Activated naive CD8-positive, alpha-beta T cell treated with anti-CD3 and anti-CD28 coated beads, Interleukin-2, amount 10 ng/mL, durations not matched to agents 7 days and 5 days (primary cell): Measurements from ENCODE around the gene MRPL42. TPM values are rescaled to one million over a fixed set of nuclear protein-coding genes. Genes with fewer than 3 reads are reported as not detected.
"Not testable (repeated sequence)": the region's sequence is repeated elsewhere in the genome, so short reads cannot be mapped to it uniquely, and the experiment has no call there.

Source experiments
- ATAC-seq: fragments of 150-1000 bp; cut with Tn5 transposase; one replicate; pipeline ENCODE4 v1.10.0; 2021; ENCODE audit warnings: low read depth, moderate library complexity
- POLR2A ChIA-PET: fragments of 350-600 bp; sonication (Branson Sonifier 250); formaldehyde crosslinking; loops from one replicate; lab custom pipeline; 2021; ENCODE audit warnings: antibody characterized with exemption; lab: Charles Lee
- DNase-seq: peaks from one replicate; pipeline ENCODE4 v3.0.0; 2021
- H3K27ac Mint-ChIP-seq: one replicate; pipeline ENCODE4 v1.8.0; 2022; ENCODE audit warnings: mild to moderate bottlenecking, mixed read lengths
- H3K27me3 Mint-ChIP-seq: one replicate; pipeline ENCODE4 v1.8.0; 2022; ENCODE audit warnings: mild to moderate bottlenecking, moderate library complexity, mixed read lengths
- H3K36me3 Mint-ChIP-seq: one replicate; pipeline ENCODE4 v1.8.0; 2021; ENCODE audit warnings: mild to moderate bottlenecking, mixed read lengths
- H3K4me1 Mint-ChIP-seq: one replicate; pipeline ENCODE4 v1.8.0; 2021; ENCODE audit warnings: mixed read lengths
- H3K4me3 Mint-ChIP-seq: one replicate; pipeline ENCODE4 v1.8.0; 2022; ENCODE audit warnings: mild to moderate bottlenecking, moderate library complexity, mixed read lengths
- H3K9me3 Mint-ChIP-seq: one replicate; pipeline ENCODE4 v1.8.0; 2021; ENCODE audit warnings: mixed read lengths
- total RNA-seq, 2 experiments: library from RNA; stranded (reverse); gene quantifications; one replicate each; pipeline ENCODE4 v1.2.3, GENCODE V29; 2021

MRPL42 gene
- total RNA-seq, result 10 to 100 TPM; 47.4 to 50.2 TPM

DNA sequence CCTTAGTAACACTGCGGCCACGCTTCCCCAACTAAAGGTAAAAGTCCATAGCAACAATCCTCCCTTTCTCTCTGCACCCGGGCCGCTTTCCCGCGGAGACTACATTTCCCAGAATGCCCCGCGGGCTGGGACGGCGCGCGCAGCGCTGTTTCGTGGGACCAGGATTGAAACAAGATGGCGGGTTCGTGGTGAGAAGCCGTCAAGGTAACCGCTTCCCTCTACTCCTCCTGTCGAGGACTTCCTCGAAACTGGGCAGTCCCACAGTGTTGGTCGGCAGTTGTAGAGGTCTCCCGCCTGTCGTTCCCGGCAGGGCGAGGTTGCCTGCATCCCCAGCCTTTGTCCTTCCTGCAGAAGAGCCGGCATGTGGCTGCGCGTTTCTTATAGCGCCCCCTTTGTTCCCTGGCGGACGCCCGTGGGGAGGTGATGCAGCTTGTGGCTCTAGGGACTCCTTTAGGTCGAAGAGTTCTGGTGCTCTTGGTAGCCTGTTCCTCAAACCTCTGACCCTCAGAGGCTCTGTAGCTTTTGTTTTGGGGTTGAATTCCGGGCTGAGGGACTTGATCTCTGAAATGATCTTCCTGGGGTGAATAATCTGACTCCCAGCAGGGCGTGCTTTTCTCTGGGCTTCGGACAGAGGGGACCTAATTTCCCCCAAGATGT lies at the start of gene MRPL42:
Gene MRPL42 (plus strand): TSS at position 164 of the 657 bp plus-strand sequence. CDS start 1,772 bp downstream, outside the sequence.
- Mint-ChIP-seq H3K4me1 (peaks cover 28% of the 10 kb centered on the region), H3K4me3 (peak within 1 kb of the TSS; percentile 93), H3K9me3 (no peaks in the 10 kb centered on the region), H3K36me3 (peaks cover 15% of the 10 kb centered on the region), H3K27ac (peak within 1 kb of the TSS; percentile 93), H3K27me3 (no peaks in the 10 kb centered on the region)
- POLR2A ChIA-PET, result interaction anchor here (0.5 to 1.9 kb wide), 8 partner anchors 21 to 540 kb away, joined by 3 to 10 read pairs (median 4); partner anchors contain the start of gene UBE2N
- peak; percentile 90 for ATAC-seq
- DNase-seq, result peak; percentile 95

GRCh38 chr12:93417967-93418480 lies 49.3 kb upstream of the MRPL42 start:
- ATAC-seq (no peak), DNase-seq (no peak)
- Mint-ChIP-seq H3K27me3 (no peaks in the 10 kb centered on the region), H3K27ac (no peak overlapping the region), H3K4me1 (peaks cover 51% of the 10 kb centered on the region), H3K36me3 (peaks cover 12% of the 10 kb centered on the region), H3K4me3 (no peak overlapping the region), H3K9me3 (no peaks in the 10 kb centered on the region)
- POLR2A ChIA-PET, result no interaction called here

DNA sequence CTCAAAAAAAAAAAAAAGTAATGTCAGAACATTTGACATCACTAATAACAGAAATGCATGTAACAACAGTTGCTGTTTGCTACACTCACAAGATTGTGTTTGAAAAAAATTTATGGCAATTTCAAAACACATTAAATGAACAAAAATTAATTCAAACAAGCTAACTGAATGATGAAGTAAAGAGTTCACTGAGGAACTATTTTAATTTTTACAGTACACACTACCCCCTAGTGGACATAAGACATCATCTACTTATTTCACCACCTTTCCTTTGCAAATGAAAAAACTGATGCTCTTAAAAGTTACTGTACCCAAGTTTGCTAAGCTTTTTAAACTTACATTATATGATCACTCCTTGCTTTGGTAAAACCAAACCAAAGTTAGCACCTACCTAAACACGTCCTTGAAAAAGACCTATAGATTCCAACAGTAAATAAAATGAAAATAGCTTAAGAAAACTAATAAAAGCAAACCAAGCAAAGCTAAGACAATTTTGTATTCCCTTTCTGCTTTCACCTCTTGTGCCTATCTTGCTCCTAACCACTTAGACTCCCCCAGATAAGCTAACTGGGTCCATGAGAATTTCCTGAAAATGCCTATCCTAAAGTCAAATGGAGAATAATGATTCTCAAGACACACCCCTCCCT lies 47.8 kb upstream of the MRPL42 start:
- peaks cover 3% of the 10 kb centered on the region for H3K36me3 Mint-ChIP-seq
- no peaks in the 10 kb centered on the region for H3K27me3 Mint-ChIP-seq
- H3K4me1 Mint-ChIP-seq, result peaks cover 51% of the 10 kb centered on the region
- no peak overlapping the region for H3K4me3 Mint-ChIP-seq
- H3K9me3 Mint-ChIP-seq, result no peaks in the 10 kb centered on the region
- no peak overlapping the region for H3K27ac Mint-ChIP-seq
- ATAC-seq (peak; percentile 44), DNase-seq (no peak)
- POLR2A ChIA-PET, result interaction anchor here (1.4 kb wide), 1 partner anchor 432 kb away, joined by 3 read pairs; no protein-coding TSS in a partner anchor

DNA sequence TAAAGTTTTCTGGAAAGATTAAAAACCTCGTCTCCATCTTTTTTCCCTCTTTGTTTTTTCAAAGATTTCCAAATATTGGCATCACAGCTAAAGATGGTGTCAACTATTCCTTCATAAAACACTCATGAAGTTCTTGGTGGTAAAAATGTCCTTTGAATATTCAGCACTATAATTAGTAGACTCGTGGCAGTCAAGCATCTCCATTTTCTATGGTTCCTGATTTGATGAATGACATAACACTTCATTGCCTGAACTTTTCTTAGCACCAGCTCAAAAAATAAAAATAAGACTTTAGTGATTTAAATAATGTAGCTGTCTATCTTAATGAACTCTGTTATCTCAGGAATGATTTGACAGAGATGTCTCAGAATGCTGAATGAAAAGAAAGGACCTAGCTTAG lies 45.3 kb upstream of the MRPL42 start:
- POLR2A ChIA-PET, result no interaction called here
- Mint-ChIP-seq H3K4me1 (peaks cover 55% of the 10 kb centered on the region), H3K9me3 (no peaks in the 10 kb centered on the region), H3K27me3 (no peaks in the 10 kb centered on the region), H3K4me3 (no peak overlapping the region), H3K36me3 (no peaks in the 10 kb centered on the region), H3K27ac (no peak overlapping the region)
- ATAC-seq, result no peak
- DNase-seq, result no peak

GRCh38 chr12:93425736-93426411 lies 41.4 kb upstream of the MRPL42 start:
- Mint-ChIP-seq H3K27ac (no peak overlapping the region), H3K4me3 (no peak overlapping the region), H3K9me3 (no peaks in the 10 kb centered on the region), H3K36me3 (peaks cover 9% of the 10 kb centered on the region), H3K27me3 (no peaks in the 10 kb centered on the region), H3K4me1 (peaks cover 54% of the 10 kb centered on the region)
- ATAC-seq (no peak), DNase-seq (no peak)
- POLR2A ChIA-PET, result no interaction called here

DNA sequence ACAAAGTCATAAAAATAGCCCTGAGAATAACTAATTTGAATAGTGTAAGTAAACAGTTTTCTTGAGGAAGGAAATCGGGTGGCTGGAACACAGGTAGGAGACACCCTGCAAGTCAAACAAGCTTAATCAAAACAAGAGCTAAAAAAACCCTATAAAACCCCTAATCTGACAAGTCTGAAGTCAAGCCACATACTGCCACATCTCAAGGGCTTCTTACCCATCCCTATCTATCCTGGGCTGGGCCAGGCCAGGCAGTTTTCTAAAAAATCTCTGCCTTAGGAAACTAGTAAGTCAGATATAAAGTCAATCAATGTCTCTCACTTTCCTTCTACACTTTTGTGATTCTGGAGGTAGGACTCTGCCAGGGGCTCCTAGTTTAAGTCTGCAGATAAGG lies 40.9 kb upstream of the MRPL42 start:
- no peak for DNase-seq
- POLR2A ChIA-PET, result no interaction called here

GRCh38 chr12:93427779-93428564 lies 39.3 kb upstream of the MRPL42 start:
- H3K9me3 Mint-ChIP-seq, result no peaks in the 10 kb centered on the region
- no peak for DNase-seq
- POLR2A ChIA-PET, result interaction anchor here (1.2 kb wide), 1 partner anchor 9 kb away, joined by 3 read pairs; no protein-coding TSS in a partner anchor
- no peaks in the 10 kb centered on the region for H3K27me3 Mint-ChIP-seq
- no peak for ATAC-seq
- H3K27ac Mint-ChIP-seq, result peak overlapping the region; percentile 11
- peaks cover 14% of the 10 kb centered on the region for H3K36me3 Mint-ChIP-seq
- peaks cover 55% of the 10 kb centered on the region for H3K4me1 Mint-ChIP-seq
- H3K4me3 Mint-ChIP-seq, result no peak overlapping the region

More for the DNA sequence above, 40.9 kb upstream of the MRPL42 start:
- H3K27ac Mint-ChIP-seq, result no peak overlapping the region
- H3K36me3 Mint-ChIP-seq, result peaks cover 9% of the 10 kb centered on the region
- peaks cover 57% of the 10 kb centered on the region for H3K4me1 Mint-ChIP-seq
- H3K27me3 Mint-ChIP-seq, result no peaks in the 10 kb centered on the region
- H3K9me3 Mint-ChIP-seq, result no peaks in the 10 kb centered on the region
- no peak for ATAC-seq
- H3K4me3 Mint-ChIP-seq, result no peak overlapping the region

DNA sequence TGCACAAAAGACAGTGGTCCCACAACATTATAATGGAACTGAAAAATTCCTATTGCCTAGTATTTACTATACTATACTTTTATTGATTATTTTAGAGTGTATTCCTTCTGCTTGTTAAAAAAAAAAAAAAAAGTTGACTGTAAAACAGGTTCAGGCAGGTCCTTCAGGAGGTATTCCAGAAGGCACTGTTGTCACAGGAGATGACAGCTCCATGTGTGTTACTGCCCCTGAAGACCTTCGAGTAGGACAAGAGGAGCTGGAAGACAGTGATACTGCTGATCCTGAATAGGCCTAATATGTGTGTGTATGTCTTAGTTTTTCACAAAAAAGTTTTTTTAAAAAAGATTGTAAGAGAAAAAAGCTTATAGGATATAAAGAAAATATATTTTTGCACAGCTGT lies 37.9 kb upstream of the MRPL42 start:
- Mint-ChIP-seq H3K4me3 (no peak overlapping the region), H3K27me3 (no peaks in the 10 kb centered on the region), H3K36me3 (peaks cover 14% of the 10 kb centered on the region), H3K9me3 (no peaks in the 10 kb centered on the region), H3K27ac (no peak overlapping the region), H3K4me1 (peaks cover 48% of the 10 kb centered on the region)
- ATAC-seq (no peak), DNase-seq (no peak)
- POLR2A ChIA-PET, result no interaction called here

DNA sequence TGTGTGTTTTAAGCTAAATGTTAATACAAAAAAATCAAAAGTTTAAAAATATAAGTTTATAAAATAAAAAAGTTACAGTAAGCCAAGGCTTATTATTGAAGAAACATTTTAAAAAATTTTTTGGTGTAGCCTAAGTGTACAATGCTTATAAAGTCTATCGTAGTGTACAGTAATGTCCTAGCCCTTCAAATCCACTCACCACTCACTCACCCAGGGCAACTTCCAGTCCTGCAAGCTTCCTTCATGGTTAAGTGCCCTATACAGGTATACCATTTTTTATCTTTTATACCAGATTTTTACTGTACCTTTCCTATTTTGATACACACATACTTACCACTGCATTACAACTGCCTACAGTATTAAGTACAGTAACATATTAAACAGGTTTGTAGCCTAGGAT lies 37.5 kb upstream of the MRPL42 start:
- ATAC-seq (no peak), DNase-seq (no peak)
- H3K27ac Mint-ChIP-seq, result no peak overlapping the region
- H3K9me3 Mint-ChIP-seq, result no peaks in the 10 kb centered on the region
- H3K27me3 Mint-ChIP-seq, result no peaks in the 10 kb centered on the region
- no peak overlapping the region for H3K4me3 Mint-ChIP-seq
- peaks cover 47% of the 10 kb centered on the region for H3K4me1 Mint-ChIP-seq
- H3K36me3 Mint-ChIP-seq, result peaks cover 14% of the 10 kb centered on the region
- POLR2A ChIA-PET, result no interaction called here

- Mint-ChIP-seq H3K4me3 (no peak overlapping the region), H3K36me3 (peaks cover 14% of the 10 kb centered on the region), H3K4me1 (peaks cover 44% of the 10 kb centered on the region), H3K9me3 (no peaks in the 10 kb centered on the region), H3K27ac (no peak overlapping the region), H3K27me3 (no peaks in the 10 kb centered on the region)
- POLR2A ChIA-PET, result no interaction called here
- ATAC-seq, result no peak
- no peak for DNase-seq
These were observed 37.0 kb upstream of the MRPL42 start for GRCh38 chr12:93430280-93430679.

DNA sequence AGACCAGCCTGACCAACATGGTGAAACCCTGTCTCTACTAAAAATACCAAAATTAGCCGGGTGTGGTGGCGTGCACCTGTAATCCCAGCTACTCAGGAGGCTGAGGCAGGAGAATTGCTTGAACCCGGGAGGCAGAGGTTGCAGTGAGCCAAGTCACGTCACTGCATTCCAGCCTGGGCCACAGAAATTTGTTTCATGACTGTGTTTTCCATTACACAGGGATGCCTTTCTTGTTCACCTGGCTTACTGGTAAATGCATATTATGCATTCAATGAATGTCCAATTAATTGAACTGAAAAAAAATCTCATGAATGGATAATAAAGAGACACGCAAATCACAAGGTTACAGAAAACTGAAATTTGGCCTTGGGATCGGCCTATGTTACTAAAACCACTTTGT lies 35.3 kb upstream of the MRPL42 start:
- Mint-ChIP-seq H3K4me1 (peaks cover 38% of the 10 kb centered on the region), H3K36me3 (peaks cover 14% of the 10 kb centered on the region), H3K27ac (peak overlapping the region; percentile 63)
- POLR2A ChIA-PET, result interaction anchor here (0.6 to 1.0 kb wide), 2 partner anchors 9 to 522 kb away, joined by 4 read pairs; no protein-coding TSS in a partner anchor
- not testable (repeated sequence) for ATAC-seq, DNase-seq, H3K4me3 Mint-ChIP-seq, H3K27me3 Mint-ChIP-seq, H3K9me3 Mint-ChIP-seq

DNA sequence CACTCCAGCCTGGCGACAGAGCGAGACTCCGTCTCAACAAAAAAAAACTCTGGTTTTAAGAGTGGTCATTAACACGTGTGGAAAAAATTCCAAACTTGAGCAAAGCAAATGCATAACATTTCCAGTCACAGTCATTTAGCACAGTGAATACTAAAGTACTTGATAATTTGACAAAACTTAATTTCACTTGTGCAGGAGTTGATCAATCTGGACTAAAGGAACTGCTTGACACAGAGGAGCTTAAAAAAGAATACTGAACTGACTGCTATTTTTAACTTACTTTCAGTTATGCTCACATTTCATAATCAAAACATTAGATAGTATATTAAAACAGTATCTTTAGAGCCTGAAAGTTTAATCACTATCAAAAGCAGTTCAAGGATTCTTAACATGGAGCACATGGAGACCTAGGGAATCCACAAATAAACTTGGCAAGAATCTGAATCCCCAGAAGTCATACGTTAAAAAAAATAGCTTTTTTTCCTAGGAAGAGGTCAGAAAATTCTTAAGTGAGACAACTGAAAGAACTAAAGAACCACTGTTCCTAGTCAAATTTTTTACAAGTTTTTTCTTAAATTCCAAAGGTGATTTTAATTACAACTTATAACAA lies 33.0 kb upstream of the MRPL42 start:
- H3K36me3 Mint-ChIP-seq, result peaks cover 9% of the 10 kb centered on the region
- H3K9me3 Mint-ChIP-seq, result no peaks in the 10 kb centered on the region
- no peaks in the 10 kb centered on the region for H3K27me3 Mint-ChIP-seq
- ATAC-seq (no peak), DNase-seq (no peak)
- H3K27ac Mint-ChIP-seq, result no peak overlapping the region
- H3K4me1 Mint-ChIP-seq, result peaks cover 45% of the 10 kb centered on the region
- POLR2A ChIA-PET, result no interaction called here
- H3K4me3 Mint-ChIP-seq, result no peak overlapping the region
